OCI-LY1 (cell line): ENCODE data around the gene CST8.

ENCODE experiments used
- H2AFZ ChIP-seq: fragments of 200-600 bp; sonication (generic), shearing (Covaris generic); 2 replicates; pipeline ENCODE4 v1.6.0; 2014; ENCODE audit warnings: antibody characterized with exemption, mild to moderate bottlenecking, low read length
- H3F3A ChIP-seq: fragments of 200-600 bp; sonication (generic), shearing (Covaris generic); 2 replicates; pipeline ENCODE4 v1.6.0; 2014; ENCODE audit warnings: mild to moderate bottlenecking, antibody characterized with exemption, low read length, moderate library complexity; ENCODE audit not compliant: insufficient read depth
- H3K27ac ChIP-seq: fragments of 200-600 bp; sonication (generic); 2 replicates; pipeline ENCODE4 v1.5.1; 2014; ENCODE audit warnings: low read length, mixed run types, mild to moderate bottlenecking, low read depth; ENCODE audit not compliant: poor library complexity, severe bottlenecking
- H3K27me3 ChIP-seq: fragments of 200-600 bp; sonication (generic); 2 replicates; pipeline ENCODE4 v1.6.0; 2014; ENCODE audit warnings: antibody characterized with exemption, mild to moderate bottlenecking, low read length, moderate library complexity; ENCODE audit not compliant: insufficient read depth
- H3K36me3 ChIP-seq: fragments of 200-600 bp; sonication (generic); 2 replicates; pipeline ENCODE4 v1.6.1; 2014; ENCODE audit warnings: mild to moderate bottlenecking, antibody characterized with exemption, low read length, moderate library complexity, mixed read lengths; ENCODE audit not compliant: insufficient read depth
- H3K4me1 ChIP-seq: fragments of 200-600 bp; sonication (generic); 2 replicates; pipeline ENCODE4 v1.5.1; 2014; ENCODE audit warnings: mild to moderate bottlenecking, low read length, moderate library complexity; ENCODE audit not compliant: insufficient read depth, severe bottlenecking
- H3K4me2 ChIP-seq: fragments of 200-600 bp; sonication (generic), shearing (Covaris generic); 2 replicates; pipeline ENCODE4 v1.6.1; 2014; ENCODE audit warnings: low read length
- H3K4me3 ChIP-seq: fragments of 200-600 bp; sonication (generic); 2 replicates; pipeline ENCODE4 v1.5.1; 2014; ENCODE audit warnings: low read length, low read depth, mild to moderate bottlenecking, mixed read lengths; ENCODE audit not compliant: poor library complexity, severe bottlenecking
- H3K79me2 ChIP-seq: fragments of 200-600 bp; shearing (Covaris generic); 2 replicates; pipeline ENCODE4 v1.6.1; 2016; ENCODE audit warnings: mixed run types, low read length, mixed read lengths; ENCODE audit not compliant: insufficient read depth
- H3K9ac ChIP-seq: fragments of 200-600 bp; sonication (generic), shearing (Covaris generic); 2 replicates; pipeline ENCODE4 v1.6.1; 2014; ENCODE audit warnings: mild to moderate bottlenecking, low read length, mixed read lengths
- H3K9me2 ChIP-seq: fragments of 200-600 bp; sonication (generic), shearing (Covaris generic); 2 replicates; pipeline ENCODE4 v1.6.1; 2014; ENCODE audit warnings: low read depth, mild to moderate bottlenecking, low read length, mixed read lengths
- H3K9me3 ChIP-seq: fragments of 200-600 bp; shearing (Covaris generic); 2 replicates; pipeline ENCODE4 v1.6.1; 2014; ENCODE audit warnings: low read length, mixed read lengths
- H4K20me1 ChIP-seq: fragments of 200-600 bp; sonication (generic), shearing (Covaris generic); 2 replicates; pipeline ENCODE4 v1.6.0; 2016; ENCODE audit warnings: mild to moderate bottlenecking, low read length; ENCODE audit not compliant: insufficient read depth
- CTCF ChIP-seq: fragments of 200-600 bp; sonication (generic), shearing (Covaris generic); IDR thresholded peaks from 2 replicates; pipeline ENCODE4 v1.5.1; 2017; ENCODE audit warnings: mild to moderate bottlenecking, antibody characterized with exemption, low read length, moderate library complexity, mixed read lengths
- EZH2 ChIP-seq: fragments of 200-600 bp; sonication (generic), shearing (Covaris generic); IDR thresholded peaks from 2 replicates; pipeline ENCODE4 v1.8.0; 2017; ENCODE audit warnings: borderline replicate concordance, mixed run types, mild to moderate bottlenecking, antibody characterized with exemption, low read length, moderate library complexity, mixed read lengths

The CST8 gene

GRCh38 chr20:23508449-23509229 is 17.7 kb downstream of the CST8 start:
- Histone ChIP-seq H3K79me2 (no peaks in the 10 kb centered on the region), H3F3A (no peaks in the 10 kb centered on the region), H3K9ac (no peak overlapping the region), H3K36me3 (no peaks in the 10 kb centered on the region), H3K4me2 (no peak overlapping the region), H3K27me3 (no peaks in the 10 kb centered on the region), H3K4me1 (no peaks in the 10 kb centered on the region), H3K9me2 (no peaks in the 10 kb centered on the region), H4K20me1 (no peaks in the 10 kb centered on the region), H3K27ac (no peak overlapping the region), H3K9me3 (no peaks in the 10 kb centered on the region), H2AFZ (no peak overlapping the region), H3K4me3 (no peak overlapping the region)
- TF ChIP-seq EZH2 (no peak), CTCF (no peak)

GRCh38 chr20:23509247-23509913 is 18.5 kb downstream of the CST8 start:
- no peaks in the 10 kb centered on the region for H3K4me1 ChIP-seq
- H3K9ac ChIP-seq = no peak overlapping the region
- no peaks in the 10 kb centered on the region for H3K79me2 ChIP-seq
- no peaks in the 10 kb centered on the region for H4K20me1 ChIP-seq
- no peaks in the 10 kb centered on the region for H3F3A ChIP-seq
- no peaks in the 10 kb centered on the region for H3K9me3 ChIP-seq
- no peak overlapping the region for H3K4me2 ChIP-seq
- no peak overlapping the region for H3K4me3 ChIP-seq
- no peaks in the 10 kb centered on the region for H3K9me2 ChIP-seq
- no peaks in the 10 kb centered on the region for H3K27me3 ChIP-seq
- no peaks in the 10 kb centered on the region for H3K36me3 ChIP-seq
- no peak overlapping the region for H3K27ac ChIP-seq
- no peak overlapping the region for H2AFZ ChIP-seq
- TF ChIP-seq CTCF (no peak), EZH2 (no peak)

DNA sequence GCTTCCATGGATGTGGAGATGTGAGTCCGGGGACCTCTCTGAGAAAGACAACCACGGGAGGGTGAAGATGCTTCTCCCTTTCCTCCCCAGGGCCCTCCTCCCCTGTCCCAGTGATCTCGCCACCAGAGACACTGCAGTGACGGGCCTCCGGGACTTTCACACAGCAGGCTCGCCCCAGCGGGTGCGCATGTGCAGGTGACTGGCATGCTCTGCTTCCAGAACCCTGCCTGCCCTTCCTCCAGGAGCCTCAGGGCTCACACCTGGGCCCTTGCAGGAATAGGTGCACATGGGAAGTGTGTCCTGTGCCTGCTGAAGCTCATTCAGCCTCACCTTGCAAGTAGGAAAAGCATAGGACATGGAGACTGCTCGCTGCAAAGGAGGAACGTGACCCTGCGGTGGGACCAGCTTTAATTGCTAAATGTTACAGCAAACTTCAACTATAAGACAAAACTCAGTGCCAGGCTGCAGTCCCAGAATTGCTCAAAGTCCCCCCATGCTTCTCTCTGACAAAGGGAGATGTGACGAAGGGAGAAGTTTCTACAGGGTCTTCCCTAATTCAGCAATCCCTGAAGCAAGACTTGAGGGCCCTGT is 19.2 kb downstream of the CST8 start:
- TF ChIP-seq CTCF = no peak
- no peak for TF ChIP-seq EZH2
- H3K9ac ChIP-seq = no peak overlapping the region
- H3K79me2 ChIP-seq = no peaks in the 10 kb centered on the region
- no peak overlapping the region for H3K27ac ChIP-seq
- H3K4me3 ChIP-seq = no peak overlapping the region
- H3F3A ChIP-seq = no peaks in the 10 kb centered on the region
- no peaks in the 10 kb centered on the region for H4K20me1 ChIP-seq
- no peak overlapping the region for H2AFZ ChIP-seq
- H3K9me2 ChIP-seq = no peaks in the 10 kb centered on the region
- H3K36me3 ChIP-seq = no peaks in the 10 kb centered on the region
- no peaks in the 10 kb centered on the region for H3K9me3 ChIP-seq
- H3K4me1 ChIP-seq = no peaks in the 10 kb centered on the region
- no peak overlapping the region for H3K4me2 ChIP-seq
- no peaks in the 10 kb centered on the region for H3K27me3 ChIP-seq
